ENCODE measurements around the gene HPN. TPM values are rescaled to one million over a fixed set of nuclear protein-coding genes. Genes with fewer than 3 reads are reported as not detected.
A peak's percentile ranks its signal among the peaks of the same experiment; 100 is the strongest.

The HPN gene
- total RNA-seq, 1 experiment from 2014 or later: 10.6 TPM

DNA sequence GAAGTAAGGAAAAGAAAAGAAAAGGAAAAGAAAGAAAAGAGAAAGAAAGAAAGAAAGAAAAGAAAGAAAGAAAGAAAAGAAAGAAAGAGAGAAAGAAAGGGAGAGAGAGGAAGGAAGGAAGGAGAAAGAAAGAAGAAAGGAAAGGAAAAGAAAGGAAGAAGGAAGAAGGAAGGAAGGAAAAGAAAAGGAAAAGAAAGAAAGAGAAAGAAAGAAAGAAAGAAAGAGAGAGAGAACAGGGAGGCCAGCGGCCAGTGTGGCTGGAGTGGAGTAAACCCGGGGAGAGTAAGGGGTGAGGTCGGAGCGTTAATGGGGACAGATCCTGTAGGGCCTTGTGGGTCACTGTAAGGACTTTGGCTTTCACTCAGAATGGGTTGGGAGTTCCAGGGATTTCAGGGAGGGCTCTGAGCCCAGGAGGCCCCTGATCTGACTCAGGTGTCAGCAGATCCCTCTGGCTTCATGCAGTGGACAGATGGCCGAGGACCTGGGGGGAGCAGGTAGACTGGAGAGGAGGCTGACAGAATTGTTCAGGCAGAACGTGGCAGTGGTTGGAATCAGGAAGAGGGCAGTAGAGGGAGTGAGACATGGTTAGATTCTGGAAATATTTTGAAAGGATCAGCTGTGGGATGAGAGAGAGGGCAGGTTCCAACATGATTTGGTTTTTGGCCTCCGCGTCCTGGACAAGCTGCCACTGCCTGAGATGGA, 54.3 kb downstream of the HPN start:
- peaks cover 3% of the 10 kb centered on the region for H3K27me3 Mint-ChIP-seq (ENCODE audit: low read depth)
- H2BK5ac ChIP-seq (ENCODE audit: insufficient read length, low read length): no peak overlapping the region
- H4K91ac ChIP-seq (ENCODE audit: insufficient read length, low read depth, low read length): no peak overlapping the region
- H3K27me3 ChIP-seq (ENCODE audit: insufficient read depth, low read length): no peaks in the 10 kb centered on the region
- H3K79me2 ChIP-seq (ENCODE audit: insufficient read depth, low read length): no peaks in the 10 kb centered on the region
- no peaks in the 10 kb centered on the region for H4K20me1 ChIP-seq (ENCODE audit: control insufficient read depth, insufficient read depth, insufficient read length)
- no peaks in the 10 kb centered on the region for H3K36me3 Mint-ChIP-seq (ENCODE audit: insufficient read depth in 1 of 3, low read depth in 3 of 3)
- no peak overlapping the region for H2BK12ac ChIP-seq (ENCODE audit: insufficient read length, low read depth, low read length)
- H3K27ac ChIP-seq (ENCODE audit: insufficient read length, low read depth, low read length): no peak overlapping the region
- H3K23me2 ChIP-seq (ENCODE audit: insufficient read length, low read depth, low read length, poor library complexity, severe bottlenecking): no peaks in the 10 kb centered on the region
- TF ChIP-seq, protein P1, sequence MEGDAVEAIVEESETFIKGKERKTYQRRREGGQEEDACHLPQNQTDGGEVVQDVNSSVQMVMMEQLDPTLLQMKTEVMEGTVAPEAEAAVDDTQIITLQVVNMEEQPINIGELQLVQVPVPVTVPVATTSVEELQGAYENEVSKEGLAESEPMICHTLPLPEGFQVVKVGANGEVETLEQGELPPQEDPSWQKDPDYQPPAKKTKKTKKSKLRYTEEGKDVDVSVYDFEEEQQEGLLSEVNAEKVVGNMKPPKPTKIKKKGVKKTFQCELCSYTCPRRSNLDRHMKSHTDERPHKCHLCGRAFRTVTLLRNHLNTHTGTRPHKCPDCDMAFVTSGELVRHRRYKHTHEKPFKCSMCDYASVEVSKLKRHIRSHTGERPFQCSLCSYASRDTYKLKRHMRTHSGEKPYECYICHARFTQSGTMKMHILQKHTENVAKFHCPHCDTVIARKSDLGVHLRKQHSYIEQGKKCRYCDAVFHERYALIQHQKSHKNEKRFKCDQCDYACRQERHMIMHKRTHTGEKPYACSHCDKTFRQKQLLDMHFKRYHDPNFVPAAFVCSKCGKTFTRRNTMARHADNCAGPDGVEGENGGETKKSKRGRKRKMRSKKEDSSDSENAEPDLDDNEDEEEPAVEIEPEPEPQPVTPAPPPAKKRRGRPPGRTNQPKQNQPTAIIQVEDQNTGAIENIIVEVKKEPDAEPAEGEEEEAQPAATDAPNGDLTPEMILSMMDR (conservative IDR thresholded peaks at IDR 0.05): no peak
- H3K56ac ChIP-seq (ENCODE audit: insufficient read length, low read depth, low read length): no peak overlapping the region
- no peak overlapping the region for H4K8ac ChIP-seq (replicated peaks; ENCODE audit: insufficient read length, low read depth, low read length)
- H3K4ac ChIP-seq (ENCODE audit: low read depth, low read length): no peak overlapping the region
- H2AK5ac ChIP-seq (ENCODE audit: insufficient read length, low read length): no peak overlapping the region
- H3K4me1 ChIP-seq (ENCODE audit: insufficient read depth, low read length): no peaks in the 10 kb centered on the region
- no peak overlapping the region for H3K23ac ChIP-seq (ENCODE audit: insufficient read length, low read depth, low read length)
- H3K4me1 Mint-ChIP-seq: peaks cover 15 to 18% of the 10 kb centered on the region in 2 experiments
- no peaks in the 10 kb centered on the region for H3K9me3 ChIP-seq (ENCODE audit: control insufficient read depth, low read depth, low read length)
- no peak overlapping the region for H3K18ac ChIP-seq (ENCODE audit: insufficient read length, low read depth, low read length)
- H3K79me1 ChIP-seq (ENCODE audit: insufficient read depth, low read depth, low read length, poor library complexity, severe bottlenecking): no peaks in the 10 kb centered on the region
- no peak overlapping the region for H2BK120ac ChIP-seq (ENCODE audit: low read depth, low read length, poor library complexity, severe bottlenecking)
- H4K5ac ChIP-seq (ENCODE audit: insufficient read length, low read depth, low read length): no peak overlapping the region
- no CpG with 5 or more reads among the region's 8 CpGs for whole genome bisulfite sequencing (ENCODE audit: extremely low coverage, insufficient read length, low lambda C conversion rate)
- H3T11ph ChIP-seq (ENCODE audit: low read length): no peak overlapping the region
- no peak overlapping the region for H3K4me2 ChIP-seq (ENCODE audit: insufficient read depth, insufficient read length, low read length)
- H3K27ac Mint-ChIP-seq: peak overlapping the region; percentile 5 to 78 (median 11); a peak in 3 of 7 replicates
- no peak overlapping the region for H2BK20ac ChIP-seq (ENCODE audit: low read depth, low read length, poor library complexity, severe bottlenecking)
- no peak overlapping the region for H3K4me3 Mint-ChIP-seq
- no peaks in the 10 kb centered on the region for H3K9me3 Mint-ChIP-seq
- H2AFZ ChIP-seq (ENCODE audit: low read length): no peak overlapping the region
- H3K9ac ChIP-seq (ENCODE audit: extremely low read depth, insufficient read length, low read length): no peak overlapping the region
- DNase-seq: no peak
- no peak overlapping the region for H3K14ac ChIP-seq (ENCODE audit: insufficient read depth, low read length)
- no peak overlapping the region for H2BK15ac ChIP-seq (ENCODE audit: low read depth, low read length)

All from H9 (cell line).